ENCODE results near the gene BCAT1.
"Not testable (repeated sequence)": the region's sequence is repeated elsewhere in the genome, so short reads cannot be mapped to it uniquely, and the experiment has no call there.

The BCAT1 gene

GRCh38 chr12:24922090-24922489 lies 26.8 kb downstream of the BCAT1 start:
- DNase-seq = no peak

- no peak for DNase-seq
Measured at GRCh38 chr12:24921251-24922038, 27.5 kb downstream of the BCAT1 start.

DNA sequence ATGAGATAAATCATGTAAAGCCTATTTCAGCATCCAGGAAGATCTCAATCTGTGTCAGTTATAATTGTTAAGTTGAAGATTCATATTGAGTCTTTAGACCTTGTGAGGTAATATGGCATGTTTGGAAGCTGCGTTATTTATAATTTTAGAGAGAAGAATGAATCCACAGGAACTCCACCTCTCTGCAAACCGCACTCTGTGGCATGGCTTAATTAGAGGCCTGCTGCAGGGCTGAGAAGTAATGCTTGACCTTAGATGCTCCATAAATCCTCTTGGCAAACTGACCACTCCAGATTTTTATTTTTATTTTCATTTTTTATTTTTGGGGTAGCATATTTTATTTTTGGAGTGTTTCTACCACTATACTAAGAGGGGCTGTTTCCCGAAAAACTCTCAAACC lies 28.8 kb downstream of the BCAT1 start:
- DNase-seq = no peak

- DNase-seq = no peak
Measured at GRCh38 chr12:24919346-24920001, 29.4 kb downstream of the BCAT1 start.

DNA sequence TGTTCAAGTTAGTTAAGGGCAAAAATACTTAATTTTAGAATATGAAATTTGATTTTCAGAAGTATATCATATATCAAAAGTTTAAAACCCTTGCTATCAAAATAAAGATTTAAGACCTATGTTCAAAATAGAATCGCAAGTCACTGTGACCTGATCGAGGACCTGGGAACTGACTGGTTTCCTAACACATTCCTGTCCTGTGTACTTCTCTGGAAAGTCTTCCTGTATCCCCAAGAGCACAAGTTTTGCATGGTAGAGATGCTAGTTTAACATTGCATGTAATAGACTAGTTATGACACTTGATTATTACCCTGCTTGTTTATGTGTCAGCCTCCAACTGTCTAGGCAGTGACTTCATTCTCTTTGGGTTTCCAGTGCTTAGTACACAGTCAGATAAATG lies 30.3 kb downstream of the BCAT1 start:
- no peak for DNase-seq

GRCh38 chr12:24915501-24915900 lies 33.4 kb downstream of the BCAT1 start:
- no peak for DNase-seq

- no peak for DNase-seq
Measured at GRCh38 chr12:24913953-24914352, 34.9 kb downstream of the BCAT1 start.

- no peak for DNase-seq
Measured at GRCh38 chr12:24913130-24913529, 35.8 kb downstream of the BCAT1 start.

DNA sequence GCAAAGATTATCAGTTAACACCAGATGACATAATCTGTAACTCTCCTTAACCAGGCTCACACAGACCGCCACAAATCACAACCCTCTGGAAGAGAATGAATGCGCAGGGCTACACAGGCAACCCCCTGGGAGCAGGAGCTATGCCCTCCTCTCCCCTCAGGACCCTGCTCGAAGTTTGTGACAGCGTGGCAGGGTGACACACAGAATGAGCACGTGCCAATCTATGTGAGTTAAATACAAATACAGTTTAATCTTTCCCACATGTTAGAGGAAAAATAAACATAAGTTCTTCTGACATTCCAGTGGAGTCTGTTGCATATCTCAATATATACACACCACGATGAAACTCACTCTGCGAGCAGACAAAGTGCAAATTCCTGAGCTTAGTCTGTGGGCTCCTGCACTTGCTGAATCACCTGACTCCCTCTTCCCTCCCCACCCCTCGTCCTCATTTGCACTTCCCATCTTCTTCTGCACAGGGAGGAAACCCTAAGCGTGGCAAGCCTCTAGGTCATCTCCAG lies 37.6 kb downstream of the BCAT1 start:
- no peak for DNase-seq

DNA sequence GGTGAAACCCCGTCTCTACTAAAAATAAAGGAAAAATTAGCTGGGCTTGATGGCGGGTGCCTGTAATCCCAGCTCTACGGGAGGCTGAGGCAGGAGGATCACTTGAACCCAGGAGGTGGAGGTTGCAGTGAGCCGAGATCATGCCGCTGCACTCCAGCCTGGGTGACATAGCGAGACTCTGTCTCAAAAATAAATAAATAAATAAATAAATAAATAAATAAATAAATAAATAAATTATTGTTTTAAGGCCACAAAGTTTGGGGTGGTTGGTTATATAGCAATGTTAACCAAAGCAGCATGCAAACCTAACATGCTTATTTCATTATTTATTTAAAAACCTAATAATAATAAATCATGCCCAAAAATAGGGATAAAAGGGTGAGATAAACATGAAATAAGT lies 38.7 kb downstream of the BCAT1 start:
- not testable (repeated sequence) for DNase-seq

DNA sequence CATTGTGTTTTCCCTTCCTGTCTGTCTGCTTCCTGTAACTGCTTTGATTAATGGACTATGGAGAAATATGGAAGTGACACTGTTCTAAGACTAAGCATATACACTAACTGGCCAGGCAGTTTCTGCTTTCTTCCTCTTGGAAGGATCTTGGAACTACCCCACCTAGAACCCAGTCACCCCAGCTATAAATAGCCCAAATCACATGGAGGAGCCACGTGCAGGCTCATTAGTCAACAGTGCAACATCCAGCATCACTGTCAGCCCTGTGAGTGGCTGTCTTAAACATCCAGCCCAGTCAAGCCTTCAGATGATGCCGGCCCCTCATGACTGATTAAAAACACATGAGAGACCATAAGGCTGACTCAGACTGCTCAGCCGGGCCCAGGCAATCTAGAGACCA lies 39.2 kb downstream of the BCAT1 start:
- no peak for DNase-seq

DNA sequence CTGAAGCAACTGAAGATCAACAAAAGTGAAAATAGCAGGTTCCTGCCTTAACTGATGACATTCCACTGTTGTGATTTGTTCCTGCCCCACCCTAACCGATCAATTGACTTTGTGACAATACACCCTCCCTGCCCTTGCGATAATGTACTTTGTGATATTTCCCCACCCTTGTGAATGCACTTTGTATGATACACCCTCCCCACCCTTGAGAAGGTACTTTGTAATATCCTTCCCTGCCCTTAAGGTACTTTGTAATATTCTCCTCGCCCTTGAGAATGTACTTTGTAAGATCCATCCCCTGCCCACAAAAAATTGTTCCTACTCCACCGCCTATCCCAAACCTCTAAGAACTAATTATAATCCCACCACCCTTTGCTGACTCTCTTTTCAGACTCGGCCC lies 41.4 kb downstream of the BCAT1 start:
- no peak for DNase-seq

DNA sequence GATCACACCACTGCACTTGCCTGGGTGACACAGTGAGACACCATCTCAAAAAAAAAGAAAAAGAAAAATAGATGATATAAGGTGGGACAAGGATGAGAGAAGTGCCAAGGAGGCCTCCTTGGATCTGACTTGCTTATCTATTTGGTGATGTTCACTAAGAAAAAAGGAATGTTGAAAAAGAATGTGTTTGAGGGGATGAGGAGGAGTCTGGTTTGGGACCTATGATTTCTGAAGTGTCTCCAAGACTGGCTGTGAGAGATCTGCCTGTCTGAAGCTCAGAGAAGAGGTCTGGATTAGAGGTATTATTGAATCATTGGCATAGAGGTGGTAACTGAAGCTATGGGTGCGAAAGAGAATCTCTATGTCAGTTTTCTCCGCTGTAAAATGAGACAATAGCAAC lies 42.8 kb downstream of the BCAT1 start:
- no peak for DNase-seq

DNA sequence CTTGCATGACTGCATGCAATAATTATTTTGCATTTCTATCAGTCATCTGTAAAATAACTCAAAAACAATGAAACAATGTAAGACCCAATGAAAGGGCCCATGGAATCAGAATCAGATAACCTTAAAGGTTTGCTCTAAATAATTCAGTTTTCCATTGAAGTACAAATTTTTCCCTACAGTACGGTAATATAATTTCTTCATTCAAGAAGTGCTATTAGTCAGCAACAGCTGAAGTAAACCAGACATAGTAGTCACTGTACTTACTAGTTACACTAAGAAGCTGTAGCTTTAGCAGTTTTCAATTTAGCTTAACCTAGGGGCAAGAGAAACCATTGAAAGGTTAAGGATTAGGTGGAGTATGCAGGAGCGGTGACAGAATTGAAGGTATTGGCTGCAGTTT lies 43.5 kb downstream of the BCAT1 start:
- no peak for DNase-seq

GRCh38 chr12:24904871-24905270 lies 44.0 kb downstream of the BCAT1 start:
- DNase-seq = no peak

GRCh38 chr12:24903329-24904088 lies 45.4 kb downstream of the BCAT1 start:
- no peak for DNase-seq

- DNase-seq = no peak
Measured at GRCh38 chr12:24902511-24903328, 46.2 kb downstream of the BCAT1 start.

DNA sequence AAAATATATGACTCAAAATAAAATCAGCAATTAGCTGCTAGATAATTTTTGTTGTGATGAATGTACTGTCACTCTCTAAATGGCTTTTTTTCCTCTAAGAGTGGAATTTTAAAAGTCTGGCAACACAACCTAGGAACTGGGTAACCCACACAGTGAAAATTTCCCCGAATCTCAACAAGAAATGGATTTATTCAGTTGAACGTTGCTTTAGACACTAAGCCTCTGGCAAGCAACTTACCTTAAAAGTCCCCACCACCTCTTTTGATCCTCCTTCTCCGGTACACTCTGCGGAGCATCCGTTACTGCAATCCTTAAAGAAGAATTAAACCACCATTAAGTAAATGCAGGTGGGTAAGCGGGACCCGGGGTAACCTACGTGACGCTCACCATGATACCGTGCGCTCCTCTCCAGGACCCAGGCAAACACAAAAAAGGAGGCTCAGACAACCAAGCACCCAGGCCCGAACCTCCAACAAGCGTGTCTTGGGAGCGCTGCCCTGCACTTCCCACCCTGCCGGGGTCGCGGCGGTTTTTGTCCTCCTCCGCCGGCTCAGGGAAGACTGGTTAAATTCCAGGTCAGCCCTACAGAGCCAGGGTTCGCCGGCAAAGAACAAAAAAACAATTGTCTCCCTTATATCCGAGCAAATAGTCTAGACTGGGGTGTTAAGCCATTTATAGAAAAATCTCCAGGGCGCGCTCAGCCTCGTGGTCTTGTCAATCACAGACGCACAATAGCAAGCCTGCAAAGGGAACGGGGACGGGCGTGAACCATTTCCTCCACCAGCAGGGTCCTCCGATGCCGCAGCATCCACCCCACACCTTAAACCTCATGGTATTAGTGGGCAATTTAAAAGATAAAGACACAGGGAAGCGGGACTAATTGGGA lies 47.1 kb downstream of the BCAT1 start:
- no peak for DNase-seq

DNA sequence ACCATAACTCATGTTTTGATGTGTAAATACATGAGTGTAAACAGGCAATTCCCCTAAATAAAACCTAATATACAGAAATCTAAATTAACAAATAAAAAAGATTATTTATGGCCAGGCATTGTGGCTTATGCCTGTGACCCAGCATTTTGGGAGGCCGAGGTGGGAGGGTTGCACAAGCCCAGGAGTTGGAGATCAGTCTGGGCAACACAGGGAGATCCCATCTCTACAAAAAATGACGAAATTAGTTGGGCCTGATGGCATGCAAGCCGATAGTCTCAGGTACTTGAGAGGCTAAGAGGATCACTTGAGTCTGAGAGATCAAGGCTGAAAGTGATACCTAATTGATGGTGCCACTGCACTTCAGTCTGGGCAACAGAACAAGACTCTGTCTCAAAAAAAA lies 48.7 kb downstream of the BCAT1 start:
- no peak for DNase-seq

- no peak for DNase-seq
Measured at GRCh38 chr12:24899503-24900075, 49.3 kb downstream of the BCAT1 start.

GRCh38 chr12:24898606-24899005 lies 50.3 kb downstream of the BCAT1 start:
- no peak for DNase-seq
